NCI-H510A (cell line): ENCODE results near the gene SEC23A.
"Not testable (repeated sequence)": the region's sequence is repeated elsewhere in the genome, so short reads cannot be mapped to it uniquely, and the experiment has no call there.

ENCODE experiments used
- DNase-seq: peaks from one replicate; lab custom pipeline; 2025; lab: John Stamatoyannopoulos, UW

Gene SEC23A

GRCh38 chr14:39029789-39030188 lies 73.2 kb downstream of the SEC23A start:
- no peak for DNase-seq

DNA sequence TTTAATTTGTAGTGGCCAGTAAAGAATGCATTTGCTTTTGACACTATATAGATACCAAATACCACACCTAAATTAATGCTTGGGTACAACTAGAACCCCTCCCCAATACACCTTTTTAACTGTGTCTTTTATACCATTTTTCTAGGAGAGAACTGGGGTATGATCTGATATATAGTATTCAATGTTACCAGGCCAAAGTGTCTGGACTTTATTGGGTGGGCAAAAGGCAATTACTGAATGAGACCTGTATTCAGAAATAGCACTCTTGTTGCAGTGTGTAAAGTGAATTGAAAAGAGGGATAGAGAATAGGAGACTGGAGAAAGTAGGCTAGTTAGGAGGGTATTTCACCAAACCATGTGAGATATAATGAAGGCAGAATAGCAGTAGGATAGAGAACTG lies 74.4 kb downstream of the SEC23A start:
- no peak for DNase-seq

GRCh38 chr14:39025810-39026627 lies 77.0 kb downstream of the SEC23A start:
- DNase-seq: no peak

- DNase-seq: no peak
These were observed 77.7 kb downstream of the SEC23A start for GRCh38 chr14:39025250-39025809.

DNA sequence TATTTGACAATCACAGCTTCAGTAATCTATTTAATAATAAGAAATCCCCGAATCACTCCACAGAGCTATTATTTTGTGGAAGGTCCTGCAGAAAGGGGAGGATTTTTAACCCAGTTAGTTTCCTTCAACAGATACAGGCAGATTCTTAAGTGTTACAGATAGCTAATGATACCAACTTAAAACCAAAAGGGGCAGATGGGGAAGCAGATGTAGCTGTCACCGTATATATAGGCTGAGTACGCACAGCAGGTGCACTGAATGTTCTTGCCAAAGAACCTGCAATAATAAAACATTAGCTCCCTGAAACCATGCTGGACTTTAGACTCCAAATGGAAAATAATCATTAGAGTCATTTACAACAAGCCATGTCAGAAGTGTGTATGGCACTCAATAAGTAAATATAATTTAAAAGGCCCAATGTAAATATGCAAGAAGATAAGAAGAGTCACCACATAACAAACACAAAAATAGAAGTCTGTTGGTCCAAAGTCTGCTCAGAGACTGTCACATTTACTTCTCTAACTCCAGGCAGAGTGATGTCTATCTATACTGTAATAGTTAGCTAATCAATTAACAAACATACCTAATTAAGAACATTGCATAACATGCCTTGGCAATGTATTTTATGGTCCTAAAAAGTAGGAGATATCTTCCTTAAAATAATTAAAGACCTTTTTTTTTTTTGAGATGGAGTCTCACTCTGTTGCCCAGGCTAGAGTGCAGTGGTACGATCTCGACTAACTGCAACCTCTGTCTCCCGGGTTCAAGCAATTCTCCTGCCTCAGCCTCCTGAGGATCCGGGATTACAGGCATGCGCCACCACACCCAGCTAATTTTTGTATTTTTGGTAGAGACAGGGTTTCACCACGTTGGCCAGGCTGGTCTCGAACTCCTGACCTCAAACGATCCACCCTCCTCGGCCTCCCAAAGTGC lies 78.8 kb downstream of the SEC23A start:
- DNase-seq: no peak

DNA sequence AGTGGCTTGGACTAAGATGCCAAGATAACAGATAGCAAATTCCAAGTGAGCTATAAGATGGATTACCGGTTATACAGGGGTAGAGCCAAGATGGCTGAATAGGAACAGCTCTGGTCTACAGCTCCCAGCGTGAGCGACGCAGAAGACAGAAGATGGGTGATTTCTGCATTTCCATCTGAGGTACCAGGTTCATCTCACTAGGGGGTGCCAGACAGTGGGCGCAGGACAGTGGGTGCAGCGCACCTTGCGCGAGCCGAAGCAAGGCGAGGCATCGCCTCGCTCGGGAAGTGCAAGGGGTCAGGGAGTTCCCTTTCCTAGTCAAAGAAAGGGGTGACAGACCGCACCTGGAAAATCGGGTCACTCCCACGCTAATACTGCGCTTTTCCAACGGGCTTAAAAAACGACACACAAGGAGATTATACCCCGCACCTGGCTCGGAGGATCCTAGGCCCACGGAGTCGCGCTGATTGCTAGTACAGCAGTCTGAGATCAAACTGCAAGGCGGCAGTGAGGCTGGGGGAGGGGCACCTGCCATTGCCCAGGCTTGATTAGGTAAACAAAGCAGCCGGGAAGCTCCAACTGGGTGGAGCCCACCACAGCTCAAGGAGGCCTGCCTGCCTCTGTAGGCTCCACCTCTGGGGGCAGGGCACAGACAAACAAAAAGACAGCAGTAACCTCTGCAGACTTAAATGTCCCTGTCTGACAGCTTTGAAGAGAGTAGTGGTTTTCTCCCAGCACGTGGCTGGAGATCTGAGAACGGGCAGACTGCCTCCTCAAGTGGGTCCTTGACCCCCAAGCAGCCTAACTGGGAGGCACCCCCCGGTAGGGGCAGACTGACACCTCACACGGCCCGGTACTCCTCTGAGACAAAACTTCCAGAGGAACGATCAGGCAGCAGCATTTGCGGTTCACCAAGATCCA lies 85.7 kb downstream of the SEC23A start:
- not testable (repeated sequence) for DNase-seq

DNA sequence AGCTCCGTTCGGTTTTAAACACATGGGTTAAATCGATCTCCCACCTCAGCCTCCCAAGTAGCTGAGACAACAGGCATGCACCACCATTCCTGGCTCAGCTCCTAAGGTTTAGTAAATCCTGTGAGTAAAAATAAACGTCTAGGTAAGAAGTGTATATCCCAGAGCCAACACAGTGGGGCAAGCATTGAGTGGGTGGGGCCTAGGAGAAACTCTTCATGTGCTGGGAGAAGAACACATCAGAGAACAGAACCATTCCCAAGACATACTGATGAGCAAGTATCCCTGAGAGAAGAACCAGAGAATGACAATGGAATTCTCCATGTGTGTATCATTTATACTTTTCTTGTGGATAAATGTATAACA lies 86.3 kb downstream of the SEC23A start:
- no peak for DNase-seq

DNA sequence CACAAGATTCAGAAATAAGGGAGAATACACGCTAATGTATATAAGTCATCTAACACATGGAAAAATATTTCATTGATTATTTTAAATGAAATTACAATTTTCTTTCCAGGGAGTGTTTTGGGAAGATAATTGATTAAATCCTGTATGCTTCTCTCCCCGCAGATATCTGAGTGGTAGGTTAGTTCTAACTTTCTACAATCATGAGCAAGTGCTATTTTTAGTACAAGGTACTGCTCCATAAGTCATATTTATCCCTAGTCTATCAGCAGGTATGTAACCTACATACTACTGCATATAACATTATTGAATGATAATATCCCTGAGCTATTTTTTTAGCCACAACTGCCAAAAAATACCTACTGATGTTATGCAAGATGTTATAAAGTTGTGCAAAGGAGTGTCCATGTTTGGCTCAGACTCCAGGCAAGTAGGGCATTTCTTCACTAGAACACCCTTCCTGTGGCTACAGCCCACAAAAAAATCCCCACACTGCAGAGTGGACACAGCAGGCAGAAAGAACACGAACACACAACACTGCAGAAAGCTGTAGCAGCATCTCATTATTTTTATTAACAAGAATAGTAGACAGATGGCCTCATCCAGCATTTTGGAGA lies 87.0 kb downstream of the SEC23A start:
- DNase-seq: no peak

- no peak for DNase-seq
These were observed 87.6 kb downstream of the SEC23A start for GRCh38 chr14:39015360-39015961.

DNA sequence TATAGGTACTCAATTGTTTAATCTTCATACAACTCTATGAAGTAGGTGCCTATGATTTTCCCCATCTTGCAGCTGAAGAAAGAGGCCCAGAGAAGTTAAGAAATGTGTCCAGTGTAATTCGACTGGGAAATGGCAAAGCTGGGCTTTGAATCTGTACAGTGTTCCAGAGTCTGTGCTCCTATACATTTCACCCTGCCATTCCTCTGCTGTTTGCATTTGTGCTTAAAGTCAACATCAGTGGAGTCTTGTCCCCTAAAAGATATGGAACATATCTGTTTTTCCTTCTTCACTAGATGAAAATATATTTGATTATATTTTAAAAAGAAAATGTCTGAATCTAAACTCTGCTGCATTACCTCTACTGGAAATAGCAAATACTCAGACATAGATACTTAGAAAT lies 88.6 kb downstream of the SEC23A start:
- DNase-seq: no peak

DNA sequence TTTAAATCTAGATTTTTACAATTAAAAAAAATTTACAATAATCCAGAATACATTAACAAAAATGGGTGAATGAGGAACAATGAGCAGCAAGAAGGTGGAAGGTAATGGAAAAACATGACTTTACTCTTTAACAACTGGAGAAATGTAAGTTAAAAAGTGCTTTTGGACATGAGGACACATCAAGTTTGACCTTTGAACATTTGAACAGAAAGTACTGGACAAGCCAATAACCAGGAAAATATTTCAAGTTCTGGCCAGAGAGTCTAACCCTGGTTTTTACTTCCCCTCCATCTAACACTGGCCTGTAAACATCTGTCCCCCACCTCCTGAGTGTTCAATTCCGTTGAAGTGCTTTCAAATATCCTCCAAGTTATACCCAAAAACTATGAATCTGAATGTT lies 94.1 kb downstream of the SEC23A start:
- not testable (repeated sequence) for DNase-seq

GRCh38 chr14:39006721-39007410 lies 96.2 kb downstream of the SEC23A start:
- DNase-seq: no peak

DNA sequence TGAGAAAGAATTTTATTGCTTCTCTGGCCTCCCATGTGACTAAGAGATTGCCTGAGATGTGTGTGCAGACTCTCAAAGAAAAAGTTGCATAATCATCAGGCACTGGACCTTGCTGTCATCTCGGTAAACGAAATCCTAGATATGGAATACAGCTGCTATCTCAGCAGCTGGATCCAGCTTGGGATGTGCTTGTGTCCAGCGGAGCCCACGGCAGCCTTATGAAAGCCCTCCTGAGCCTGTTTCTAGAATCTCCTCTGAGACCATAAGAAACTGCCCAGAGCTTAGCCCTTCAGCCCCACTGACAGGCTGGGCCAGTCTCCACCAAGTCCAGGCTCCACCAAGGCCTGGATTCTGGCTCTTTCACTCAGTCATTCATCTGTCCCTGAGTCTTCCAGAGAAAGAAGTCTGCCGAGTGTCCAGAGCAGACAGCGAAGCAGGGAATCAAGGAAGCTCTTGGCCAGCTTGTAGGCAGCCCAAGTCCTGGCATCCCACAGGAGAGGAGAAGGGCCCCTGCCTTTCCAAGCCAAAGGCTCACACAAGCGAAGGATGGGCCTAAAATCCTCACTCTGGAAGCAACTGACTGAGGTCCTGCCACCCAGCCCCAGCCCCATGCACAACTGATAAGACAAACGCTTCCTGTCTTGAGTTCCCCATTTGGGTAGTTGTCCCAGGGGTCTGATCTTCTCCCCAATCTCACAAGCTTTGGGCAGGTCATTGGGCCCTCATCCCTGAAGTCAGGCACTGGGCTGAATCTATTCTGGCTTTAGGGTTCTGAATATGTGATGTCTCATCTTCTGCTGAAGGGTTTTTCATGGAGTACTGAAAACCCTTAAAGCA lies 97.8 kb downstream of the SEC23A start:
- no peak for DNase-seq

DNA sequence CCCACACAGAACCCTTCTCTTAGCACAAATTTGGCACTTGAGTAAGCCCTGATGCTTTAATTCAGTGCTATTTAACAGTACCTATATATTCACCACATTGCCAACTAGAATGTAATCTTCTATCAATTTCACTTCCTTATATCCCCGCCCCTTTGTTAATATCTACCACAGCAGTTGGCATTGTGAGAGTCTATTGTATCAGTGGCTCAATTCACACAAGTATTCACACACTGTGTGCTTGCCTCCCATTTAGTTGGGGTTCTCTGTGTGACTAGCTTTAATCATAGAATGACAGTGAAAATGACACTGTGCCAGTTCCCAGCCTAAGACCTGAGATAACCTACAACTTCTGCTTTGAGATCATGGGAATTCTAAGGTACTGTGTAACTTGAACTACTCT lies 103.1 kb downstream of the SEC23A start:
- DNase-seq: no peak

GRCh38 chr14:38994731-38995130 lies 108.3 kb downstream of the SEC23A start:
- no peak for DNase-seq

DNA sequence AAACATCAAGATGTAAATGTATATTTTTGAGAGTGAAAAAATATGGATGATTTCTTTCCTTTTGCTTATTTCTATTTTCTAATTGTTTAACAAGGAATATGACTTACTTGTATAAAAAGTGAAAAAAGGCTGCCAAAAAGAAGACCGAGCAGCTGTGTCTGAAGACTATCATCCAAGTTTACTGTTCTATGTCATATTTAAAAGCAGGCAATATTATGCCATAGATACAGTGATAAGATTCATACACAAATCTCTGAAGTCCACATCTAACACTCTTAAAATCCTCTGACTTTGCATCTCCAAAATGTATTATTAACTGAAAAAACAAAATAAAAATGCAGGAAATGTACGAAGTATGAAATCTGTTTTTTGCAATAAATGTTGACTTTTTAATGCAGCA lies 109.1 kb downstream of the SEC23A start:
- no peak for DNase-seq

DNA sequence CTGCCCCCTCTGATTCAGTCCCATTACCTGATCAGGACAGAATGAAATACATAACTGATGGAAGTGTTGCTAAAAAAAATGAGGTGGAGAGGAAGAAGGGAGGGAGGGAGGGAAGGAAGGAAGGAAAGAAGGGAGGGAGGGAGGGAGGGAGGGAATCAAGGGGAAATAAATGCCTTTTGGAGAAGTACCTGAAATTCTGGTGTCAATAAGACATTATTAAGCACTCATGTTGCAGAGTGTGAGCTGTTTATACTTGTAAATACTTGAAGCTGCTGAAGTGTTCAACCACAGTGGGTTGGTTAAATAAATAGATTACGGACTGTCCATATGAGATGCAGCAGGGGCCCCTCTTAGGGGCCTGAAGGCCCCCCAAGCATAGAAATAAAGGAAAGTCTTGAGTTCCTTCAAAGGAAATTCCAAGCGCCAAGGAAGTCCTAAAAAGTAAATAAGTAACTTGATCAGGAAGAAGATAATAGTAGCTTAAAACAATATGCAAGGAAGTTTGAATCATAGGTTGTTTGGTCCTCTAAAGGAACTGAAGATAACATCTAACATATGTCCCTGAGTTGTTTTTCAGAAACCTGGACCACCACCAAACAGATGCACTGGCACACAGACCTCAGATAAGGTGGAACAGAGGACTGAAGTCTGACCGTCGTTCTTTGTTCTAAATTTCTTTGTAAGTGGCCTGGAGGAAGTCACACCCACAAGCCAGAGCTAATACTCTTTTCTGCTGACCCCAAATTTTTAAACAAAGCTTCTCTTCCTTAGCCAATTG lies 110.8 kb downstream of the SEC23A start:
- no peak for DNase-seq

DNA sequence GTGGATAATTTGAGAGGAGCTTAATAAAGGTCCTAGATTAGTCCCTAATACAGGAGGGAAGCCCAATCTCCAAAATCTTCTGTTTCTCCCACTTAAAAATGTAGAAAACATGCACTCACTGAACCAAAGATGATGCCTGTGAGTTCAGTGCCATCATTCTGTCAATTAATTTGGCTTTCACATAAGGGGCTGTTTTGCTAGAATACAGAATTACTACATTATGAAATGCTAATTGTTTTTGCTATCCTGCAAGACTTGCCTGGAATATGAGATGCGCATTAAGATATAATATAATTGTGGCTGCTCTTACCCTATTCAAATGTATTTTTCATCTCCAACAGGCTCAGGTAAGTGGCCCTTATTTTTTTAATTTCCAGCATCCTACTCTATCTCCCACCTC lies 111.7 kb downstream of the SEC23A start:
- no peak for DNase-seq
